DOHH2 (cell line): ENCODE data around the gene FAM20C.

Experiments
- EZH2phosphoT487 ChIP-seq: fragments of 200-600 bp; sonication (generic); IDR thresholded peaks from 2 replicates; pipeline ENCODE4 v1.6.1; 2017; ENCODE audit warnings: borderline replicate concordance, mild to moderate bottlenecking, antibody characterized with exemption, low read length, moderate library complexity, mixed read lengths
- TF ChIP-seq, protein P1 (sequence below): fragments of 200-600 bp; sonication (generic); IDR thresholded peaks from one replicate; pipeline ENCODE4 v1.5.1; 2014; ENCODE audit warnings: antibody characterized with exemption, mild to moderate bottlenecking, low read depth, low read length; ENCODE audit not compliant: poor library complexity, severe bottlenecking

DNA sequence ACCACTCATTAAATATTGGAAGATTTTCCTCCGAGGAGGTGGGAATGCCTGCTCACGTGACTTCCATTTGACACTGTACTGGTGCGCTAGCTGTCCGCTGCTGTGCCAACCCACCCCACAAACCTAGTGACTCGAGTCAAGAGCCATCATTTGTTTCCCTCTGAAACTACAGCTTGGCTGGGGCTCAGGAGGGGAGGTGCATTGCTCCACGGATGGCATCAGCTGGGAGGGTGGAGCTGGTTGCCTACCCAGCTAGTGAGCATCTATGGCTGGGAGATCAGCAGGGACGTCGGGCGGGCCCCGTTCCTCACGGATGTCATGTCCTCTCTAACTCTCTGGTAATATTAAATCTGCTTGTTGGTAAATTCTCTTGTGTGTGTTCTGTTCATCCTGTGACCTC lies 88.1 kb downstream of the FAM20C start:
- TF ChIP-seq, protein P1, sequence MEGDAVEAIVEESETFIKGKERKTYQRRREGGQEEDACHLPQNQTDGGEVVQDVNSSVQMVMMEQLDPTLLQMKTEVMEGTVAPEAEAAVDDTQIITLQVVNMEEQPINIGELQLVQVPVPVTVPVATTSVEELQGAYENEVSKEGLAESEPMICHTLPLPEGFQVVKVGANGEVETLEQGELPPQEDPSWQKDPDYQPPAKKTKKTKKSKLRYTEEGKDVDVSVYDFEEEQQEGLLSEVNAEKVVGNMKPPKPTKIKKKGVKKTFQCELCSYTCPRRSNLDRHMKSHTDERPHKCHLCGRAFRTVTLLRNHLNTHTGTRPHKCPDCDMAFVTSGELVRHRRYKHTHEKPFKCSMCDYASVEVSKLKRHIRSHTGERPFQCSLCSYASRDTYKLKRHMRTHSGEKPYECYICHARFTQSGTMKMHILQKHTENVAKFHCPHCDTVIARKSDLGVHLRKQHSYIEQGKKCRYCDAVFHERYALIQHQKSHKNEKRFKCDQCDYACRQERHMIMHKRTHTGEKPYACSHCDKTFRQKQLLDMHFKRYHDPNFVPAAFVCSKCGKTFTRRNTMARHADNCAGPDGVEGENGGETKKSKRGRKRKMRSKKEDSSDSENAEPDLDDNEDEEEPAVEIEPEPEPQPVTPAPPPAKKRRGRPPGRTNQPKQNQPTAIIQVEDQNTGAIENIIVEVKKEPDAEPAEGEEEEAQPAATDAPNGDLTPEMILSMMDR = no peak
- TF ChIP-seq EZH2phosphoT487 = no peak
